ENCODE data around the gene C9orf153.

C9orf153 gene

DNA sequence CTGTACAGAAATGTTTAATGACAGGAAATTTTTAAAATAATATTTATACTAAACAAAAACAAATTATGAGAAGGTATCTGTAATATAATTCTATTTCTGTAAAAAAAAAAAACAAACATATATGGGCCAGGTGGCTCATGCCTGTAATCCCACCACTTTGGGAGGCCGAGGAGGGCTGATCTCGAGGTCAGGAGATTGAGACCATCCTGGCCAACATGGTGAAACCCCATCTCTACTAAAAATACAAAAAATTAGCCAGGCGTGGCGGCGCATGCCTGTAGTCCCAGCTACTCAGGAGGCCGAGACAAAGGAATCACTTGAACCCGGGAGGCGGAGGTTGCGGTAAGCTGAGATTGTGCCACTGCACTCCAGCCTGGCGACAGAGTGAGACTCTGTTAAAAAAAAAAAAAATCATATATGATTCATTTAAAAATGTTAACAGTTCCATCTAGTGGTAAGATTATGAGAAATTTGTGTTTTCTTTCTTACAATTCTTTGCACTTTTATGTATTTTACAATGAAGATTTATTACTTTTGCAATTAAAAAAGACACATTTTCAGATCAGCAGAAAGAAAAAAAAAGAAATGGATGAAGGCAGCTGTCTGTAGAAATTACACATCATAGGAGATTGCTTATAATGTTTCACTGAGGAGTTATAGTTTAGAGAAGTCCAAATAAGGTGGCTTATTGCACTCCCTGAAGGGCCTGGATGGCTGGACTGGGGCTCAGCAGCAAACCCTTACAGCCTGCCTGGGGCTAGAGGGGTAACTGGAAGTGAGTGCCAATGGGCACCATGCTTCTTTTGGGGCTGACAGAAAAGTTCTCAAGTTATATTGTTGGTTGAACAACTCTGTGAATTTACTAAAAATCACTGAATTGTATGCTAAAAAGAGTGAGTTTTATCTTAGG lies 20.3 kb downstream of the C9orf153 start:
- DNase-seq (ENCODE audit: extremely low read depth, low read depth) = no peak
- no peak overlapping the region for H3K4me3 ChIP-seq (replicated peaks; ENCODE audit: low read depth, low read length)
- TF ChIP-seq, protein P1, sequence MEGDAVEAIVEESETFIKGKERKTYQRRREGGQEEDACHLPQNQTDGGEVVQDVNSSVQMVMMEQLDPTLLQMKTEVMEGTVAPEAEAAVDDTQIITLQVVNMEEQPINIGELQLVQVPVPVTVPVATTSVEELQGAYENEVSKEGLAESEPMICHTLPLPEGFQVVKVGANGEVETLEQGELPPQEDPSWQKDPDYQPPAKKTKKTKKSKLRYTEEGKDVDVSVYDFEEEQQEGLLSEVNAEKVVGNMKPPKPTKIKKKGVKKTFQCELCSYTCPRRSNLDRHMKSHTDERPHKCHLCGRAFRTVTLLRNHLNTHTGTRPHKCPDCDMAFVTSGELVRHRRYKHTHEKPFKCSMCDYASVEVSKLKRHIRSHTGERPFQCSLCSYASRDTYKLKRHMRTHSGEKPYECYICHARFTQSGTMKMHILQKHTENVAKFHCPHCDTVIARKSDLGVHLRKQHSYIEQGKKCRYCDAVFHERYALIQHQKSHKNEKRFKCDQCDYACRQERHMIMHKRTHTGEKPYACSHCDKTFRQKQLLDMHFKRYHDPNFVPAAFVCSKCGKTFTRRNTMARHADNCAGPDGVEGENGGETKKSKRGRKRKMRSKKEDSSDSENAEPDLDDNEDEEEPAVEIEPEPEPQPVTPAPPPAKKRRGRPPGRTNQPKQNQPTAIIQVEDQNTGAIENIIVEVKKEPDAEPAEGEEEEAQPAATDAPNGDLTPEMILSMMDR (IDR thresholded peaks at IDR 0.05; ENCODE audit: low read depth, low read length, missing control alignments) = no peak

DNA sequence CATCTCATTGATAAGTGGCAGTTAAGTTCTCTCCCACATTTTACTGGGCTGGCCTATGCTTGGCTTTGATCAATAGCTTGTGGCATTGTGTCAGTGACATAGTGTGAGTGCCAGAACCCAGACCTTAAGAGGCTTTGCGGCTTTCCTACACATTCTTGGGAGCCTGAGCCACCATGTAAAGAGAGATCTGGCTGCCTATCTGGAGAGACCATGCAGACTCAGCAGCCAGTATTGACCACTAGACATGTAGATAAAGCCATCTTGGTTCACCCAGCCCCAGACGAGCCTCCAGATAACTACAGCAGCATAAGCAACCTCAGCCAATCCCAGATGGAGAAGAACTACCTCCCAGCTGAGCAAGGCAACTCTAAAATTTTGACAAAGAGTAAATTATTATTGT lies 28.6 kb downstream of the C9orf153 start:
- DNase-seq (ENCODE audit: extremely low read depth, low read depth) = no peak
- no peak overlapping the region for H3K4me3 ChIP-seq (replicated peaks; ENCODE audit: low read depth, low read length)

DNA sequence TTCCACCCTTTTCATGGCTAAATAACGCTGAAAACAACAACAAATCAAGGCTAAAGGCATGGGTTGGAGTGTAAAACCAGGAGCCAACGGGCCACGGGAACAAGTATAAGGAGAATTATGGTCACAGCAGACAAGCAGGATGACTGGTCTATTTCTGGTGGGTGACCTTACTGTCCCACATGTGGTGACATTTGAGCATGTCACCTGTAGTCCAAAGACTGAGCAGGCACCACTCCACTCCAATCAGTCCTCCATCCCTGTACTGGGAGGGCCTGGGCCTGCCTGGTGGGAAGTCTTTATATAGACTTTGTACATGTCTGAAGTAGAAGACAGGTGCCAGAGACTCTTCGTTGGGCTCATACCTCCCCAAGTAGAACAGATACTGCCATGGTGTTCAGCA lies 36.8 kb downstream of the C9orf153 start:
- no peak for DNase-seq (ENCODE audit: extremely low read depth, low read depth)
- TF ChIP-seq, protein P1 (IDR thresholded peaks at IDR 0.05; ENCODE audit: low read depth, low read length, missing control alignments) = no peak

More for the DNA sequence above, 28.6 kb downstream of the C9orf153 start:
- TF ChIP-seq, protein P1 (IDR thresholded peaks at IDR 0.05; ENCODE audit: low read depth, low read length, missing control alignments) = no peak

DNA sequence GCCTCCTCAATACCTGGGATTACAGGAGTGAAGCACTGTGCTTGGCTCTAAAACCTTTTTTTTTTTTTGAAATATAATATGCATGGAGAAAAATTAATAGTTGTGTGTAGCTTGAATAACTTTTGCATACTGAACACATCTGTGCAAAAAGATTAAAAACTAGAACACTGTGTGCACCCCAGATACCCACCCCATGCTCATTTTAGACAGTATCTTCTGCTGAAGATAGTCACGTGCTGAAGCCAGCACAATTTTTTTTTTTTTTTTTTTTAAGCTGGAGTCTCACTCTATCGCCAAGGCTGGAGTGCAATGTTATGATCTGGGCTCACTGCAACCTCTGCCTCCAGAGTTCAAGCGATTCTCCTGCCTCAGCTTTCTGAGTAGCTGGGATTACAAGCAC lies 39.9 kb downstream of the C9orf153 start:
- no peak for DNase-seq (ENCODE audit: extremely low read depth, low read depth)

More for the DNA sequence above, 36.8 kb downstream of the C9orf153 start:
- no peak overlapping the region for H3K4me3 ChIP-seq (replicated peaks; ENCODE audit: low read depth, low read length)

DNA sequence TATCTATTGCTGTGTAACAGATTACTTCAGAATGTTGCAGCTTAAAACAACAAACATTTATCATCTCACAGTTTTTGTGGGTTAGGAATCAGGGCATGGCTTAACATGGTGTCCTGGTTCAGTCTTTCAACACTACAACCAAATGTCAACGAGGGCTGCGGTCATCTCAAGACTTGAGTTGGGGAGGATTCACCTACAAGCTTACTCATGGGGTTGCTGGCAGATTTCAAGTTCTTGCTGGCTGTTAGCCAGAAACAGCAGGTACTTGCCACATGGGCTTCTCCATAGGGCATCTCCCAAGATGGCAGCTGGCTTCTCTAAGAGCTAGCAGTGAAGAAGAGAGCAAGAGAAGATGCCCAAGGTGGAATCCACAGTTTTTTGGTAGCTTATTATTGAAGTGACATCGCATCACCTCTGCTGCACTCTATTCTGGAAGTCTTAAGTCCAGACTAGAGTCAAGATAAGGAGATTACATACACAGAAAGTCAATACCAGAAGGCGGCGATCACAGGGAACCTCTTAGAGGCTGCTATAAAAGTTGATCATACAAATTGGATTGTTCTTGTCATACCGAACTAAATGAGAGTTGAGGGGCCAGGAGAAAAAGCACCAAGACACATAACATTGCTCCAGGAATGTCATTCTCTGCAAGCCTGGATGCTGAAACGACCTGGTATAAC lies 42.2 kb downstream of the C9orf153 start:
- no peak overlapping the region for H3K4me3 ChIP-seq (replicated peaks; ENCODE audit: low read depth, low read length)
- no peak for DNase-seq (ENCODE audit: extremely low read depth, low read depth)
- TF ChIP-seq, protein P1 (IDR thresholded peaks at IDR 0.05; ENCODE audit: low read depth, low read length, missing control alignments) = no peak

More for the DNA sequence above, 39.9 kb downstream of the C9orf153 start:
- H3K4me3 ChIP-seq (replicated peaks; ENCODE audit: low read depth, low read length) = no peak overlapping the region
- TF ChIP-seq, protein P1 (IDR thresholded peaks at IDR 0.05; ENCODE audit: low read depth, low read length, missing control alignments) = no peak

DNA sequence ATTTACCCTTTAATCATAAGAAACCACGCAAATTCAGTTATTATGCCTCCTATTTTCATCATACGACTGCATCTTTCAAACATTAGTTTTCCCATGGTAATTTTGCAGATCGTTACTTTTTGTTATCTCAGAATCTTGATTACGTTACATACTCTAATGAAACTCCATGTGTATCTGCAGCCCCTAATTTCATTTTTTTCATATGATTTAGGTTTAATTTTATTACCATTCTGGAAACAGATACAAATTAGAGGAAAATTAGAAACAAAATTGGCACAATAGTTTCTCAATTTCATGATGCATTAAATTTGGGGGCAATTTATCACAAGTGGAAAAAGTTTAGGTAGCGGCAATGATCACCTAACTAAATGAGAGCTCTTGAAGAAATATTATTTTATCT lies 52.3 kb downstream of the C9orf153 start:
- DNase-seq (ENCODE audit: extremely low read depth, low read depth) = no peak
- no peak overlapping the region for H3K4me3 ChIP-seq (replicated peaks; ENCODE audit: low read depth, low read length)
- TF ChIP-seq, protein P1 (IDR thresholded peaks at IDR 0.05; ENCODE audit: low read depth, low read length, missing control alignments) = no peak

All from HFF-Myc (cell line).